Osteocyte (in vitro differentiated cells): ENCODE data around the gene SMAD4. TPM values are rescaled to one million over a fixed set of nuclear protein-coding genes. Genes with fewer than 3 reads are reported as not detected.

Source experiments
- DNase-seq: peaks from one replicate; pipeline ENCODE4 v3.0.0; 2021; ENCODE audit warnings: mixed read lengths; ENCODE audit not compliant: unreplicated experiment; ENCODE audit errors: extremely low spot score
- H3K27ac Mint-ChIP-seq: one replicate; pipeline ENCODE4 v1.8.0; 2021; ENCODE audit warnings: mild to moderate bottlenecking, mixed read lengths; ENCODE audit not compliant: unreplicated experiment
- H3K27me3 Mint-ChIP-seq: one replicate; pipeline ENCODE4 v1.8.0; 2021; ENCODE audit warnings: mixed read lengths; ENCODE audit not compliant: unreplicated experiment
- H3K36me3 Mint-ChIP-seq: one replicate; pipeline ENCODE4 v1.8.0; 2021; ENCODE audit warnings: mixed read lengths; ENCODE audit not compliant: unreplicated experiment
- H3K4me1 Mint-ChIP-seq: one replicate; pipeline ENCODE4 v1.8.0; 2021; ENCODE audit warnings: mixed read lengths; ENCODE audit not compliant: unreplicated experiment
- H3K4me3 Mint-ChIP-seq: one replicate; pipeline ENCODE4 v1.8.0; 2021; ENCODE audit warnings: mild to moderate bottlenecking, moderate library complexity, mixed read lengths; ENCODE audit not compliant: unreplicated experiment
- H3K9me3 Mint-ChIP-seq: one replicate; pipeline ENCODE4 v1.8.0; 2021; ENCODE audit warnings: mixed read lengths; ENCODE audit not compliant: unreplicated experiment
- total RNA-seq: library from RNA; stranded (reverse); gene quantifications from 2 replicates; pipeline ENCODE4 v1.2.1, GENCODE V29; 2021
- TF ChIP-seq, protein P1 (sequence below): fragments of 200-600 bp; sonication (generic); IDR thresholded peaks from 2 replicates; pipeline ENCODE4 v1.5.0; 2021; ENCODE audit warnings: antibody characterized with exemption, mild to moderate bottlenecking, moderate library complexity

The SMAD4 gene
- total RNA-seq, 1 donor from 2014 or later = 132 TPM

DNA sequence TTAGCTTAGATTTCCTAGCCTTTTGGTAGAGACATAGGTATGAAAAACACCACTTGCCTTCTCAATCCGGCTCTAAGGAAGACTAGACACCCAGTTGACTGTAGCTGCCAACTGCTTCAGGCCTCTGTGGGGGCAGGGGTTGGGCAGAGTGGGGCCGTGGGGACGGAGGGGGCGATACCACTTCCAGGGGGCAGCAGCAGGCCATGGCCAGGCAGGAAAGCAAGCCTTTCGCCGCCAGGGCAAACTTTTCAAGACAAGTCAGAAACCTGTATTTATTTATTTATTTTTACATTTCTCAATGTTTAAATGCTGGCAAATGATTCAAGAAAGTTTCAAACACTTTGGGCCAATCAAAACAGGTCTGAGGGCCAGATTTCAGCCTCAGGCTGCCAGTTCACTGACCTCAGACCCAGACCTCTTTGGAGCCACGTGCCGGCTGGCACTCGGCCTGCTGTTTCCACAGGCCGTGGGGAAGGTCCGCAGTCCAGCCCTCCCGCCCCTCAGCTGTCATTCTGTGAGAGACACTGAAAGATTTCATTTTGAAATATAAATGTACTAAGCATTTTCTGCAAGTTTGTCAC lies 103.7 kb downstream of the SMAD4 start:
- no peak overlapping the region for H3K4me3 Mint-ChIP-seq

More for the DNA sequence above, 103.7 kb downstream of the SMAD4 start:
- H3K36me3 Mint-ChIP-seq = no peaks in the 10 kb centered on the region
- H3K4me1 Mint-ChIP-seq = peaks cover 44% of the 10 kb centered on the region
- DNase-seq = peak; percentile 78
- H3K27ac Mint-ChIP-seq = no peak overlapping the region
- TF ChIP-seq, protein P1, sequence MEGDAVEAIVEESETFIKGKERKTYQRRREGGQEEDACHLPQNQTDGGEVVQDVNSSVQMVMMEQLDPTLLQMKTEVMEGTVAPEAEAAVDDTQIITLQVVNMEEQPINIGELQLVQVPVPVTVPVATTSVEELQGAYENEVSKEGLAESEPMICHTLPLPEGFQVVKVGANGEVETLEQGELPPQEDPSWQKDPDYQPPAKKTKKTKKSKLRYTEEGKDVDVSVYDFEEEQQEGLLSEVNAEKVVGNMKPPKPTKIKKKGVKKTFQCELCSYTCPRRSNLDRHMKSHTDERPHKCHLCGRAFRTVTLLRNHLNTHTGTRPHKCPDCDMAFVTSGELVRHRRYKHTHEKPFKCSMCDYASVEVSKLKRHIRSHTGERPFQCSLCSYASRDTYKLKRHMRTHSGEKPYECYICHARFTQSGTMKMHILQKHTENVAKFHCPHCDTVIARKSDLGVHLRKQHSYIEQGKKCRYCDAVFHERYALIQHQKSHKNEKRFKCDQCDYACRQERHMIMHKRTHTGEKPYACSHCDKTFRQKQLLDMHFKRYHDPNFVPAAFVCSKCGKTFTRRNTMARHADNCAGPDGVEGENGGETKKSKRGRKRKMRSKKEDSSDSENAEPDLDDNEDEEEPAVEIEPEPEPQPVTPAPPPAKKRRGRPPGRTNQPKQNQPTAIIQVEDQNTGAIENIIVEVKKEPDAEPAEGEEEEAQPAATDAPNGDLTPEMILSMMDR = no peak
- H3K9me3 Mint-ChIP-seq = no peaks in the 10 kb centered on the region
- no peaks in the 10 kb centered on the region for H3K27me3 Mint-ChIP-seq

Other genes starting within 250 kb of the SMAD4 start
- gene MRO, start 210.2 kb upstream of the SMAD4 start, total RNA-seq = not detected in 2 replicates
- 31.8 and 32.4 TPM in 2 replicates for gene ME2, start 151.1 kb upstream of the SMAD4 start, total RNA-seq
- gene ELAC1, start 62.2 kb upstream of the SMAD4 start, total RNA-seq = 8.8 and 10.7 TPM in 2 replicates
- gene MEX3C, start 167.5 kb downstream of the SMAD4 start, total RNA-seq = 53.5 and 59.7 TPM in 2 replicates